GM12891 (cell line): ENCODE data around the gene ZNF678.

Experiments used
- POLR2A ChIP-seq: IDR thresholded peaks from 2 replicates; pipeline ENCODE4 v1.6.1; 2011; ENCODE audit warnings: low read depth, low read length, control low read depth
- POU2F2 ChIP-seq: IDR thresholded peaks from 2 replicates; pipeline ENCODE4 v1.6.1; 2011; ENCODE audit warnings: low read depth, mild to moderate bottlenecking, control low read depth, low read length, moderate library complexity

DNA sequence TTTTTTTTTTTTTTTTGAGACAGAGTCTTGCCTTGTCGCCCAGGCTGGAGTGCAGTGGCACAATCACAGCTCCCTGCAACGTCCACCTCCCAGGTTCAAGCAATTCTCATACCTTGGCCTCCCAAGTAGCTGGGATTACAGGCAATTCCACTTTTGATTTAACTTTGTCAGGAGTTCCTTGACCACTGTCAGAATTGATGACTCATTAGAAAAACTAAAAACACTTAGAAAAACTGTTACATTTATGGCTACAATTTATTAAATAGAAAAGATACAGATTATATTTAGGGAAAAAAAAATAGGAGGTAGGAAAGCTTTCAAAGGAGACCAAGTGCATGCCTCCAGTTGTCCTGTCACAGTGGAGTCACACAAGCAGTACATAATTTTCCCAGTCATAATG, 20.0 kb downstream of the ZNF678 start:
- TF ChIP-seq POLR2A (no peak), POU2F2 (no peak)
